GM12878 (cell line): ENCODE measurements around the gene DCDC1.

Experiments used
- EGR1 ChIP-seq, 2 experiments: IDR thresholded peaks; 1 replicate in 1 of 2; 2 replicates in 1 of 2; pipeline ENCODE4 v1.6.1; 2011 to 2012; ENCODE audit warnings: low read depth in 2 of 2, low read length in 2 of 2, borderline replicate concordance in 1 of 2, mild to moderate bottlenecking in 1 of 2, moderate library complexity in 1 of 2
- POLR2A ChIP-seq: IDR thresholded peaks from 2 replicates; pipeline ENCODE4 v1.6.1; 2011; ENCODE audit warnings: low read depth, mild to moderate bottlenecking, low read length
- TF ChIP-seq, protein P1 (sequence below), 3 experiments: IDR thresholded peaks in 2 of 3; conservative IDR thresholded peaks in 1 of 3; 2 replicates each; pipeline ENCODE4 v1.5.1; 2011; ENCODE audit warnings: low read depth in 3 of 3, low read length in 3 of 3, mild to moderate bottlenecking in 3 of 3, control low read depth in 2 of 3, moderate library complexity in 2 of 3, inconsistent platforms in 1 of 3, mixed read lengths in 1 of 3; ENCODE audit not compliant: control insufficient read depth in 2 of 3, insufficient read depth in 1 of 3; ENCODE audit errors: extremely low read depth in 1 of 3
- TF ChIP-seq, protein P2 (sequence below): IDR thresholded peaks from 2 replicates; pipeline ENCODE4 v1.6.1; 2011; ENCODE audit warnings: borderline replicate concordance, low read depth, mild to moderate bottlenecking, moderate library complexity, mixed read lengths, low read length; ENCODE audit not compliant: insufficient read depth; ENCODE audit errors: extremely low read length
- TF ChIP-seq, protein P3 (sequence below): fragments of 450-650 bp; IDR thresholded peaks from 2 replicates; pipeline ENCODE4 v1.6.1; 2017; ENCODE audit warnings: mild to moderate bottlenecking, low read depth, inconsistent platforms; ENCODE audit not compliant: poor library complexity, severe bottlenecking

DNA sequence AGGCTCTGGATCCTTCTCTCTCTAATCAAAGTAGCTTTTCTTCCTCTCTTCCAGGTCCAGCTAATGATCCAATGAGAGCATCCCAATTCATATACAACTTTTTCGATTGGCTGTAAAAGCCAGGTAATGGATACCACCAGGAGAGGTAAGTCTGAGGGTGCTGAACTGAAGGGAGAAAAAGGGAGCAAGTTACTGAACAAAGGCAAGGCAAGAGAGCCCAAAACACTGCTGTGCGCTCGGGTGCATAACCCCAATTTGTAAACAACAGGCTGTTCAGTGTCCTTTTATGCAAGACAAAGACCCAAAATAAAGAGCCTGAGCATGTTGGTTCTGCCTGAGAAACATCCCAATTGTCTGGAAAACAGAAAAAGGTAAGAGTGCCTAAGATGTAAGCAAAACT lies 260.1 kb downstream of the DCDC1 start:
- TF ChIP-seq POLR2A, result no peak
- TF ChIP-seq EGR1 (IDR thresholded peaks at IDR 0.05; ENCODE audit: borderline replicate concordance in 1 of 2, low read depth in 2 of 2, low read length in 2 of 2), result no peak
- TF ChIP-seq, protein P1, sequence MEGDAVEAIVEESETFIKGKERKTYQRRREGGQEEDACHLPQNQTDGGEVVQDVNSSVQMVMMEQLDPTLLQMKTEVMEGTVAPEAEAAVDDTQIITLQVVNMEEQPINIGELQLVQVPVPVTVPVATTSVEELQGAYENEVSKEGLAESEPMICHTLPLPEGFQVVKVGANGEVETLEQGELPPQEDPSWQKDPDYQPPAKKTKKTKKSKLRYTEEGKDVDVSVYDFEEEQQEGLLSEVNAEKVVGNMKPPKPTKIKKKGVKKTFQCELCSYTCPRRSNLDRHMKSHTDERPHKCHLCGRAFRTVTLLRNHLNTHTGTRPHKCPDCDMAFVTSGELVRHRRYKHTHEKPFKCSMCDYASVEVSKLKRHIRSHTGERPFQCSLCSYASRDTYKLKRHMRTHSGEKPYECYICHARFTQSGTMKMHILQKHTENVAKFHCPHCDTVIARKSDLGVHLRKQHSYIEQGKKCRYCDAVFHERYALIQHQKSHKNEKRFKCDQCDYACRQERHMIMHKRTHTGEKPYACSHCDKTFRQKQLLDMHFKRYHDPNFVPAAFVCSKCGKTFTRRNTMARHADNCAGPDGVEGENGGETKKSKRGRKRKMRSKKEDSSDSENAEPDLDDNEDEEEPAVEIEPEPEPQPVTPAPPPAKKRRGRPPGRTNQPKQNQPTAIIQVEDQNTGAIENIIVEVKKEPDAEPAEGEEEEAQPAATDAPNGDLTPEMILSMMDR (IDR thresholded peaks at IDR 0.05 in 2 of 3, conservative IDR thresholded peaks at IDR 0.05 in 1 of 3; ENCODE audit: control insufficient read depth in 2 of 3, extremely low read depth in 1 of 3, insufficient read depth in 1 of 3, low read depth in 3 of 3, low read length in 3 of 3), result no peak
- TF ChIP-seq, protein P2, sequence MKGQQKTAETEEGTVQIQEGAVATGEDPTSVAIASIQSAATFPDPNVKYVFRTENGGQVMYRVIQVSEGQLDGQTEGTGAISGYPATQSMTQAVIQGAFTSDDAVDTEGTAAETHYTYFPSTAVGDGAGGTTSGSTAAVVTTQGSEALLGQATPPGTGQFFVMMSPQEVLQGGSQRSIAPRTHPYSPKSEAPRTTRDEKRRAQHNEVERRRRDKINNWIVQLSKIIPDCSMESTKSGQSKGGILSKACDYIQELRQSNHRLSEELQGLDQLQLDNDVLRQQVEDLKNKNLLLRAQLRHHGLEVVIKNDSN, result no peak
- TF ChIP-seq, protein P3, sequence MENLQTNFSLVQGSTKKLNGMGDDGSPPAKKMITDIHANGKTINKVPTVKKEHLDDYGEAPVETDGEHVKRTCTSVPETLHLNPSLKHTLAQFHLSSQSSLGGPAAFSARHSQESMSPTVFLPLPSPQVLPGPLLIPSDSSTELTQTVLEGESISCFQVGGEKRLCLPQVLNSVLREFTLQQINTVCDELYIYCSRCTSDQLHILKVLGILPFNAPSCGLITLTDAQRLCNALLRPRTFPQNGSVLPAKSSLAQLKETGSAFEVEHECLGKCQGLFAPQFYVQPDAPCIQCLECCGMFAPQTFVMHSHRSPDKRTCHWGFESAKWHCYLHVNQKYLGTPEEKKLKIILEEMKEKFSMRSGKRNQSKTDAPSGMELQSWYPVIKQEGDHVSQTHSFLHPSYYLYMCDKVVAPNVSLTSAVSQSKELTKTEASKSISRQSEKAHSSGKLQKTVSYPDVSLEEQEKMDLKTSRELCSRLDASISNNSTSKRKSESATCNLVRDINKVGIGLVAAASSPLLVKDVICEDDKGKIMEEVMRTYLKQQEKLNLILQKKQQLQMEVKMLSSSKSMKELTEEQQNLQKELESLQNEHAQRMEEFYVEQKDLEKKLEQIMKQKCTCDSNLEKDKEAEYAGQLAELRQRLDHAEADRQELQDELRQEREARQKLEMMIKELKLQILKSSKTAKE, result no peak
